ENCODE data around the gene FAM9C.

The FAM9C gene

GRCh38 chrX:13044441-13044840 is at the start of gene FAM9C:
TSS of gene FAM9C (minus strand) at chrX:13044620. CDS start at chrX:13043789, 831 bp downstream.
- TF ChIP-seq CTCF (IDR thresholded peaks at IDR 0.05; ENCODE audit: low read depth, low read length): no peak
- no peak for DNase-seq
- no peak within 1 kb of the TSS for H3K4me3 ChIP-seq (ENCODE audit: low read depth, low read length)
- H3K27ac ChIP-seq: no peak within 1 kb of the TSS
- H3K27me3 ChIP-seq (ENCODE audit: insufficient read depth, low read depth, severe bottlenecking): no peaks in the 10 kb centered on the region
- no peaks in the 10 kb centered on the region for H3K36me3 ChIP-seq
- H3K9me3 ChIP-seq (ENCODE audit: severe bottlenecking): no peaks in the 10 kb centered on the region

DNA sequence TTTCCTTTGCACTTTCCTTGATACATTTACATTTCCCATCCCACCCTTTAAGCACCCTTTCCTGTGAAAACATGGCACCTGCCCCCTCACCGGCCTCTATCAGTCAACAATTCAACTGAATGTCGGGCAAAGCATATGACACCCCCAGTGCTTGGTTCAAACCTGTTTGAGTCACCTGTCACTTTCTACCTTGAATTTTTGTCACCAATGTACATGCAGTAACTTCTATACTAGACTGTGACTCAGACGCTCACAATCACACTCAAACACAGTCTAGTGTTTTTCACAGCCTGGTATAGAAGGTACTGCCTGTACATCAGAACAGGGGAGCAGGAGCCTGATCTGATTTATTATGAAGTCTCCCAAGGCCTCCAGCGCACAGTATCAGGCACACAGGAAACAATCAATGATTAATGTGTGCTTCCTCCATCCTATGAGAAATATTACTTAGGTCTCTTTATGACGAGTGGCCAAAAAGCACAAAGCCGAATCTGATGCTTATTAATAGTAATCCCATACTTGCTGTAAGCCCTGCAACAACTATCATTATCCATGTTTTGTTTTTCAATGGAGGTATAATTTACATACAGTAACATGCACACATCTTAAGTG is 49.2 kb upstream of the FAM9C start:
- no peak for TF ChIP-seq CTCF (IDR thresholded peaks at IDR 0.05; ENCODE audit: low read depth, low read length)
- Histone ChIP-seq H3K27ac (no peak overlapping the region), H3K9me3 (ENCODE audit: severe bottlenecking) (peaks cover 3% of the 10 kb centered on the region), H3K36me3 (no peaks in the 10 kb centered on the region), H3K4me3 (ENCODE audit: low read depth, low read length) (no peak overlapping the region), H3K27me3 (ENCODE audit: insufficient read depth, low read depth, severe bottlenecking) (no peaks in the 10 kb centered on the region)
- no peak for DNase-seq

GRCh38 chrX:13092455-13092941 is 48.1 kb upstream of the FAM9C start:
- H3K4me3 ChIP-seq (ENCODE audit: low read depth, low read length): no peak overlapping the region
- H3K9me3 ChIP-seq (ENCODE audit: severe bottlenecking): peaks cover 3% of the 10 kb centered on the region
- TF ChIP-seq CTCF (IDR thresholded peaks at IDR 0.05; ENCODE audit: low read depth, low read length): no peak
- no peaks in the 10 kb centered on the region for H3K27me3 ChIP-seq (ENCODE audit: insufficient read depth, low read depth, severe bottlenecking)
- no peak for DNase-seq
- no peak overlapping the region for H3K27ac ChIP-seq
- no peaks in the 10 kb centered on the region for H3K36me3 ChIP-seq

DNA sequence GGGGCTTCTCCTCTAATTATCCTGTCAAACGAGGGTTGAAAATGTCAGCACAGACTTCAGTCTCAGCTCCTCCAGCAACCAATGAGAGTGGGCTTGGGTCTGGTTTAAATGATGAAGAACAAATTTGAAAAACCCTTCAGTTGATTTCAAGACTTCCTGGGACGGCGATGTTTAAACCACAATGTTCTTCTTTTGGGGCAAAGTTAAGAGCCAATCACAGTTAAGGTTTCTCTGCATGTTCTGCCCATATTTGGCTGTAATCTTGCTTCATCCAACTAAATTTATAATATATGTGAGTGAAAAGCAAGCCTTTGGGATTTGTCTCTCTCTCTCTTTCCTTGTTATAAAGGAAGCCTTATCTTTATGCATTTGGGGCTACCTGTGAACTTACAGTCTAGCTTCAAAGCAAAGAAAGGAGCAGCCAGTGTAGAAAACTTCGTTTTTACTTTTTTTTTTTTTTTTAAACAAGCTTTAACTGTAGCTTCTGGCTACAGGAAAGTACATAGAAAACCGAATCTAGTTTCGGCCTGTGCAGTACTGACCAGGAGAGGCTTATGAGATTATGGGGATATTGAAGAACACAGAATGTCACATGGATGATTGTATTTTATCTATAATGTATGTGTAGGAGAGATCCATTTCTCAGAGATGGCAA is 46.8 kb upstream of the FAM9C start:
- Histone ChIP-seq H3K27me3 (ENCODE audit: insufficient read depth, low read depth, severe bottlenecking) (no peaks in the 10 kb centered on the region), H3K4me3 (ENCODE audit: low read depth, low read length) (no peak overlapping the region), H3K27ac (no peak overlapping the region), H3K36me3 (no peaks in the 10 kb centered on the region), H3K9me3 (ENCODE audit: severe bottlenecking) (peaks cover 3% of the 10 kb centered on the region)
- DNase-seq: no peak
- no peak for TF ChIP-seq CTCF (IDR thresholded peaks at IDR 0.05; ENCODE audit: low read depth, low read length)

GRCh38 chrX:13090339-13091110 is 46.1 kb upstream of the FAM9C start:
- Histone ChIP-seq H3K27me3 (ENCODE audit: insufficient read depth, low read depth, severe bottlenecking) (no peaks in the 10 kb centered on the region), H3K27ac (no peak overlapping the region), H3K36me3 (no peaks in the 10 kb centered on the region), H3K4me3 (ENCODE audit: low read depth, low read length) (no peak overlapping the region), H3K9me3 (ENCODE audit: severe bottlenecking) (peaks cover 3% of the 10 kb centered on the region)
- no peak for TF ChIP-seq CTCF (IDR thresholded peaks at IDR 0.05; ENCODE audit: low read depth, low read length)
- DNase-seq: no peak
